Activated CD8-positive, alpha-beta T cell treated with anti-CD3 and anti-CD28 coated beads for 36 hours (primary cell): ENCODE data around the gene INTS1. TPM values are rescaled to one million over a fixed set of nuclear protein-coding genes. Genes with fewer than 3 reads are reported as not detected.

Experiments
- ATAC-seq: fragments of 200-7000 bp; cut with Tn5 transposase; one replicate; pipeline ENCODE4 v1.10.0; 2021; ENCODE audit warnings: mild to moderate bottlenecking, moderate library complexity
- CTCF ChIA-PET: fragments of 350-600 bp; sonication (Branson Sonifier 250); formaldehyde crosslinking; loops from one replicate; lab custom pipeline; 2021; ENCODE audit warnings: antibody characterized with exemption; lab: Charles Lee
- POLR2A ChIA-PET: fragments of 350-600 bp; sonication (Branson Sonifier 250); formaldehyde crosslinking; loops from one replicate; lab custom pipeline; 2021; ENCODE audit warnings: antibody characterized with exemption; lab: Charles Lee
- DNase-seq: peaks from one replicate; pipeline ENCODE4 v3.0.0-alpha.2; 2020
- H3K27ac Mint-ChIP-seq: one replicate; pipeline ENCODE4 v1.8.0; 2021; ENCODE audit warnings: mild to moderate bottlenecking, mixed read lengths
- H3K27me3 Mint-ChIP-seq: one replicate; pipeline ENCODE4 v1.8.0; 2021; ENCODE audit warnings: mixed read lengths
- H3K36me3 Mint-ChIP-seq: one replicate; pipeline ENCODE4 v1.8.0; 2021; ENCODE audit warnings: low read depth, mixed read lengths
- H3K4me1 Mint-ChIP-seq: one replicate; pipeline ENCODE4 v1.8.0; 2021; ENCODE audit warnings: low read depth, mixed read lengths
- H3K4me3 Mint-ChIP-seq: one replicate; pipeline ENCODE4 v1.8.0; 2021; ENCODE audit warnings: mild to moderate bottlenecking, moderate library complexity, mixed read lengths
- H3K9me3 Mint-ChIP-seq: one replicate; pipeline ENCODE4 v1.8.0; 2021; ENCODE audit warnings: mixed read lengths
- intact Hi-C: fragments of 100-400 bp; cut with micrococcal nuclease; formaldehyde crosslinking; loops from one replicate; pipeline ENCODE4 v1.10.0; 2022
- total RNA-seq, 2 experiments: library from RNA; stranded (reverse); gene quantifications; one replicate each; pipeline ENCODE4 v1.2.3, GENCODE V29; 2021
- TF ChIP-seq, protein P1 (sequence below): fragments of 200-600 bp; IDR thresholded peaks from one replicate; pipeline ENCODE4 v1.8.0; 2022; ENCODE audit warnings: antibody characterized with exemption, mild to moderate bottlenecking

INTS1 gene
- total RNA-seq, 2 experiments from 2014 or later = 100 to 103 TPM

GRCh38 chr7:1508277-1508758 is 4.1 kb upstream of the INTS1 start:
- Mint-ChIP-seq H3K27me3 (no peaks in the 10 kb centered on the region), H3K36me3 (peaks cover 7% of the 10 kb centered on the region), H3K27ac (peak overlapping the region; percentile 9), H3K9me3 (no peaks in the 10 kb centered on the region), H3K4me3 (no peak overlapping the region), H3K4me1 (peaks cover 37% of the 10 kb centered on the region)
- POLR2A ChIA-PET = interaction anchor here (0.6 to 0.7 kb wide), 2 partner anchors 24 to 27 kb away, joined by 3 read pairs; no protein-coding TSS in a partner anchor
- CTCF ChIA-PET = no interaction called here
- DNase-seq (no peak), ATAC-seq (no peak)
- intact Hi-C loops = no loop called here
- TF ChIP-seq, protein P1, sequence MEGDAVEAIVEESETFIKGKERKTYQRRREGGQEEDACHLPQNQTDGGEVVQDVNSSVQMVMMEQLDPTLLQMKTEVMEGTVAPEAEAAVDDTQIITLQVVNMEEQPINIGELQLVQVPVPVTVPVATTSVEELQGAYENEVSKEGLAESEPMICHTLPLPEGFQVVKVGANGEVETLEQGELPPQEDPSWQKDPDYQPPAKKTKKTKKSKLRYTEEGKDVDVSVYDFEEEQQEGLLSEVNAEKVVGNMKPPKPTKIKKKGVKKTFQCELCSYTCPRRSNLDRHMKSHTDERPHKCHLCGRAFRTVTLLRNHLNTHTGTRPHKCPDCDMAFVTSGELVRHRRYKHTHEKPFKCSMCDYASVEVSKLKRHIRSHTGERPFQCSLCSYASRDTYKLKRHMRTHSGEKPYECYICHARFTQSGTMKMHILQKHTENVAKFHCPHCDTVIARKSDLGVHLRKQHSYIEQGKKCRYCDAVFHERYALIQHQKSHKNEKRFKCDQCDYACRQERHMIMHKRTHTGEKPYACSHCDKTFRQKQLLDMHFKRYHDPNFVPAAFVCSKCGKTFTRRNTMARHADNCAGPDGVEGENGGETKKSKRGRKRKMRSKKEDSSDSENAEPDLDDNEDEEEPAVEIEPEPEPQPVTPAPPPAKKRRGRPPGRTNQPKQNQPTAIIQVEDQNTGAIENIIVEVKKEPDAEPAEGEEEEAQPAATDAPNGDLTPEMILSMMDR = no peak

GRCh38 chr7:1505731-1506550 is 1.8 kb upstream of the INTS1 start:
- no peak for ATAC-seq
- Mint-ChIP-seq H3K4me1 (peaks cover 35% of the 10 kb centered on the region), H3K27ac (peak overlapping the region; percentile 38)

GRCh38 chr7:1503390-1503789 is 799 bp downstream of the INTS1 start:
- H3K27me3 Mint-ChIP-seq = no peaks in the 10 kb centered on the region
- H3K36me3 Mint-ChIP-seq = peaks cover 26% of the 10 kb centered on the region
- ChIA-PET POLR2A (interaction anchor here (0.7 to 2.4 kb wide), 4 partner anchors 10 to 66 kb away, joined by 3 to 13 read pairs (median 4); no protein-coding TSS in a partner anchor), CTCF (interaction anchor here (1.1 kb wide), 1 partner anchor 29 kb away, joined by 4 read pairs; no protein-coding TSS in a partner anchor)
- H3K4me3 Mint-ChIP-seq = peak overlapping the region; percentile 89
- DNase-seq = no peak
- intact Hi-C loops = no loop called here
- peaks cover 32% of the 10 kb centered on the region for H3K4me1 Mint-ChIP-seq
- no peak for ATAC-seq
- TF ChIP-seq, protein P1 = no peak
- no peaks in the 10 kb centered on the region for H3K9me3 Mint-ChIP-seq
- H3K27ac Mint-ChIP-seq = peak overlapping the region; percentile 72

More at GRCh38 chr7:1505731-1506550, 1.8 kb upstream of the INTS1 start:
- ChIA-PET CTCF (interaction anchor here (0.6 to 1.7 kb wide), 2 partner anchors 14 to 50 kb away, joined by 3 to 5 read pairs; partner anchors contain the start of gene TMEM184A), POLR2A (interaction anchor here (1.0 to 2.4 kb wide), 6 partner anchors 7 to 674 kb away, joined by 3 to 13 read pairs (median 4); no protein-coding TSS in a partner anchor)
- H3K4me3 Mint-ChIP-seq = peak overlapping the region; percentile 89
- peaks cover 15% of the 10 kb centered on the region for H3K36me3 Mint-ChIP-seq
- DNase-seq = peak; percentile 28
- no peaks in the 10 kb centered on the region for H3K27me3 Mint-ChIP-seq
- intact Hi-C loops = no loop called here
- H3K9me3 Mint-ChIP-seq = no peaks in the 10 kb centered on the region
- TF ChIP-seq, protein P1 = no peak

DNA sequence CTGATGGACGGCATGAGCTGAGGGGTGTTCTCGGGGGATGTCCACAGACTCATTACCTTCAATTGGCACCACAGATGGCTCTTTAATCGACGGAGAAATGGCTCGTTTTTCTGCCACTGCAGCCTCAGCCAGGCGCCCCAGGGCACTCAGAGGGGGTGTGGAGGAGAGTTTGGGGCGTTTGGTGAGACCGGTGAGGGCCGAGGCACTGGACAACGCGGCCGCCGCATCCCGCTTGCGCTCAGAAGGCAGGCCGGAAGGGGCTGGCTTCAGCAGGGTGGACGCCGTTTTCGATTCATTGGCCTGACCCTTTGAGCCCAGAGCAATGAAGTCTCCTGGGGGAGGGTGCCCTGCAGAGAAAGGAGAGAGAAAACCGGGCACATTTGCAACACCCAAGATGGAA is 1.3 kb downstream of the INTS1 start:
- intact Hi-C loops = no loop called here
- POLR2A ChIA-PET = interaction anchor here (1.5 kb wide), 2 partner anchors 10 to 28 kb away, joined by 4 read pairs; no protein-coding TSS in a partner anchor
- ATAC-seq (no peak), DNase-seq (no peak)
- H3K27ac Mint-ChIP-seq = peak overlapping the region; percentile 72
- H3K4me1 Mint-ChIP-seq = peaks cover 30% of the 10 kb centered on the region
- H3K27me3 Mint-ChIP-seq = no peaks in the 10 kb centered on the region
- H3K4me3 Mint-ChIP-seq = peak overlapping the region; percentile 89
- CTCF ChIA-PET = interaction anchor here (1.1 kb wide), 1 partner anchor 28 kb away, joined by 4 read pairs; no protein-coding TSS in a partner anchor
- H3K9me3 Mint-ChIP-seq = no peaks in the 10 kb centered on the region
- TF ChIP-seq, protein P1 = no peak
- H3K36me3 Mint-ChIP-seq = peaks cover 26% of the 10 kb centered on the region
